ENCODE measurements around the gene CDH10. TPM values are rescaled to one million over a fixed set of nuclear protein-coding genes. Genes with fewer than 3 reads are reported as not detected.
A peak's percentile ranks its signal among the peaks of the same experiment; 100 is the strongest.

The CDH10 gene
- total RNA-seq, 4 donors from 2014 or later, result not detected

GRCh38 chr5:24629798-24630197 lies 15.0 kb downstream of the CDH10 start:
- H3K4me1 ChIP-seq, result no peaks in the 10 kb centered on the region
- in situ Hi-C loops (cut with MboI; ENCODE audit: low sequenced_read_pairs in 4 of 4) (no loop called here), intact Hi-C loops (cut with DNase I; ENCODE audit: low total_unique reads) (no loop called here)
- H3K27me3 ChIP-seq, result no peaks in the 10 kb centered on the region
- H3K27ac ChIP-seq, result no peak overlapping the region
- DNase-seq, result no peak
- TF ChIP-seq CTCF (IDR thresholded peaks at IDR 0.05 in 4 of 5, conservative IDR thresholded peaks at IDR 0.05 in 1 of 5) (no peak), POLR2A (IDR thresholded peaks at IDR 0.05) (no peak)
- no peaks in the 10 kb centered on the region for H3K36me3 ChIP-seq
- no peak for ATAC-seq
- no peaks in the 10 kb centered on the region for H3K9me3 ChIP-seq
- no peak overlapping the region for H3K4me3 ChIP-seq

- TF ChIP-seq CTCF (IDR thresholded peaks at IDR 0.05 in 4 of 5, conservative IDR thresholded peaks at IDR 0.05 in 1 of 5), result no peak
- TF ChIP-seq POLR2A (IDR thresholded peaks at IDR 0.05), result no peak
- Histone ChIP-seq H3K4me3 (no peak overlapping the region), H3K36me3 (no peaks in the 10 kb centered on the region), H3K9me3 (no peaks in the 10 kb centered on the region), H3K4me1 (no peaks in the 10 kb centered on the region), H3K27ac (no peak overlapping the region), H3K27me3 (no peaks in the 10 kb centered on the region)
- intact Hi-C loops (cut with DNase I; ENCODE audit: low total_unique reads) (no loop called here), in situ Hi-C loops (cut with MboI; ENCODE audit: low sequenced_read_pairs in 4 of 4) (no loop called here)
- ATAC-seq (no peak), DNase-seq (no peak)
Observed at GRCh38 chr5:24624872-24625271, 19.9 kb downstream of the CDH10 start.

- no peak for TF ChIP-seq POLR2A (IDR thresholded peaks at IDR 0.05)
- TF ChIP-seq CTCF (IDR thresholded peaks at IDR 0.05 in 4 of 5, conservative IDR thresholded peaks at IDR 0.05 in 1 of 5), result no peak
- no peaks in the 10 kb centered on the region for H3K4me1 ChIP-seq
- no peak overlapping the region for H3K27ac ChIP-seq
- no peak overlapping the region for H3K4me3 ChIP-seq
- DNase-seq (no peak), ATAC-seq (no peak)
- intact Hi-C loops (cut with DNase I; ENCODE audit: low total_unique reads), result no loop called here
- H3K27me3 ChIP-seq, result no peaks in the 10 kb centered on the region
- in situ Hi-C loops (cut with MboI; ENCODE audit: low sequenced_read_pairs in 4 of 4), result no loop called here
- no peaks in the 10 kb centered on the region for H3K9me3 ChIP-seq
- H3K36me3 ChIP-seq, result no peaks in the 10 kb centered on the region
Observed at GRCh38 chr5:24623624-24624023, 21.2 kb downstream of the CDH10 start.

- DNase-seq, result no peak
- in situ Hi-C loops (cut with MboI; ENCODE audit: low sequenced_read_pairs in 4 of 4), result no loop called here
- H3K27me3 ChIP-seq, result no peaks in the 10 kb centered on the region
- TF ChIP-seq CTCF (IDR thresholded peaks at IDR 0.05 in 4 of 5, conservative IDR thresholded peaks at IDR 0.05 in 1 of 5) (no peak), POLR2A (IDR thresholded peaks at IDR 0.05) (no peak)
- H3K4me3 ChIP-seq, result no peak overlapping the region
- H3K4me1 ChIP-seq, result no peaks in the 10 kb centered on the region
- intact Hi-C loops (cut with DNase I; ENCODE audit: low total_unique reads), result no loop called here
- no peak overlapping the region for H3K27ac ChIP-seq
- H3K36me3 ChIP-seq, result no peaks in the 10 kb centered on the region
- no peaks in the 10 kb centered on the region for H3K9me3 ChIP-seq
- no peak for ATAC-seq
Observed at GRCh38 chr5:24623031-24623430, 21.7 kb downstream of the CDH10 start.

- intact Hi-C loops (cut with DNase I; ENCODE audit: low total_unique reads) (no loop called here), in situ Hi-C loops (cut with MboI; ENCODE audit: low sequenced_read_pairs in 4 of 4) (no loop called here)
- ATAC-seq (no peak), DNase-seq (peak; percentile 4 to 32)
- Histone ChIP-seq H3K36me3 (no peaks in the 10 kb centered on the region), H3K27me3 (no peaks in the 10 kb centered on the region), H3K27ac (no peak overlapping the region), H3K4me3 (no peak overlapping the region), H3K4me1 (no peaks in the 10 kb centered on the region), H3K9me3 (no peaks in the 10 kb centered on the region)
- TF ChIP-seq POLR2A (IDR thresholded peaks at IDR 0.05) (no peak), CTCF (IDR thresholded peaks at IDR 0.05 in 4 of 5, conservative IDR thresholded peaks at IDR 0.05 in 1 of 5) (no peak)
Observed at GRCh38 chr5:24621792-24622191, 23.0 kb downstream of the CDH10 start.
